Subcutaneous adipose tissue (tissue), 4 donors: ENCODE data around the gene PLEKHF1. TPM values are rescaled to one million over a fixed set of nuclear protein-coding genes. Genes with fewer than 3 reads are reported as not detected.

Experiments
- total RNA-seq, 4 donors: library from RNA; depleted of rRNA; stranded (reverse); fragments of >200 nt; gene quantifications; one replicate each; pipeline ENCODE4 v1.1.0, GENCODE V29; 2016
- TF ChIP-seq, protein P1 (sequence below): fragments of 450-650 bp; IDR thresholded peaks from one replicate; pipeline ENCODE4 v1.5.1; 2016; ENCODE audit warnings: low read depth, mild to moderate bottlenecking, control low read depth, antibody characterized with exemption, moderate library complexity

The PLEKHF1 gene
- total RNA-seq, 4 donors from 2014 or later = 18.1 to 51.6 (median 34.9) TPM

DNA sequence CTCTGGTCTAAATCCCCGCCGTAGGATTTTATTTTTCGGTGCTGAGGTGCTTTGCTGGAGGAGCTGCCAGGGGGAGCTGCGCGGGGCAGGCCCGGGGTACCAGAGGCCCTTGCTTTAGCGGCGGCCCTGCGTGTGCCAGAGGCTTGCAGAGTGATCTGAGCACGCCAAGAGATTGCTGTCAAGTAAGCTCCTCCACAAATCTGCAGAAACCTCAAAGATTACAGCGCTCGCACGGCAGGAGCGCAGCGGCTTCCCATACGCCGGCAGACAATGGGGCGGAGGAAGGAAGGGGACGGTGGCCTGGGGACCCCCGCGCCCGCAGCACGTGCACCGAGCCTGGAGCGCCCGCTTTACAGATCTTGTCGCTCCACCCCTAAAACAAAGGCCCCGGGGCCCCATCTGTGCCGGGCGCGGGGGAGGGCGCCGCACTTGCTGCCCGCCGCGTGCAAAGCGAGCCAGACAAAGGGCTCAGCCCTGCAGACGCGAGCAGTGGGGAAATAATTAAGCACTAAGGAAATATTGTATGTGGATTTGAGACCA lies 58.9 kb downstream of the PLEKHF1 start:
- TF ChIP-seq, protein P1, sequence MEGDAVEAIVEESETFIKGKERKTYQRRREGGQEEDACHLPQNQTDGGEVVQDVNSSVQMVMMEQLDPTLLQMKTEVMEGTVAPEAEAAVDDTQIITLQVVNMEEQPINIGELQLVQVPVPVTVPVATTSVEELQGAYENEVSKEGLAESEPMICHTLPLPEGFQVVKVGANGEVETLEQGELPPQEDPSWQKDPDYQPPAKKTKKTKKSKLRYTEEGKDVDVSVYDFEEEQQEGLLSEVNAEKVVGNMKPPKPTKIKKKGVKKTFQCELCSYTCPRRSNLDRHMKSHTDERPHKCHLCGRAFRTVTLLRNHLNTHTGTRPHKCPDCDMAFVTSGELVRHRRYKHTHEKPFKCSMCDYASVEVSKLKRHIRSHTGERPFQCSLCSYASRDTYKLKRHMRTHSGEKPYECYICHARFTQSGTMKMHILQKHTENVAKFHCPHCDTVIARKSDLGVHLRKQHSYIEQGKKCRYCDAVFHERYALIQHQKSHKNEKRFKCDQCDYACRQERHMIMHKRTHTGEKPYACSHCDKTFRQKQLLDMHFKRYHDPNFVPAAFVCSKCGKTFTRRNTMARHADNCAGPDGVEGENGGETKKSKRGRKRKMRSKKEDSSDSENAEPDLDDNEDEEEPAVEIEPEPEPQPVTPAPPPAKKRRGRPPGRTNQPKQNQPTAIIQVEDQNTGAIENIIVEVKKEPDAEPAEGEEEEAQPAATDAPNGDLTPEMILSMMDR = no peak

DNA sequence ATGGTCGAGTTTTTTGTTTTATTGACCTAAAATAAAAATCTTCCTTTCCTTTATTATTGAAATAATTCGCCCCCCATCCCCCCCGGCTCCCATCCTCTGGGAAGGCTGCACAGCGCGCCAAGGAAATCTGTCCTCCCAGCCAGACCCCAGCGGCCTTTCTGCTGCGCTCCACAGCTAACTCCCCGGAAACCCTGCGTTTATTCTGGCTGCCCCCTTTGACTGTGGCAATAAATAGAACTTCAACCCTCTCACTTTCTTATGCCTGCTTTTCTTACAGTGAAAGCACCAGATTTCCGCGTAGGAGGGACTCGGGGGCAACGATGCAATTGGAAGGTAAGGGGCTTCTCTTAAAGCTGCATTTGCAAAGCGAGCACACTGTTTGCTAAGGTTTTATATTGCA lies 59.5 kb downstream of the PLEKHF1 start:
- TF ChIP-seq, protein P1 = no peak

Other genes with a start within 250 kb of the PLEKHF1 start
- not detected for gene VSTM2B, start 139.5 kb upstream of the PLEKHF1 start, total RNA-seq
- 10 to 100 TPM; 44.4 to 72.7 (median 65.1) TPM for gene POP4, start 59.2 kb upstream of the PLEKHF1 start, total RNA-seq
- 100 to 1,000 TPM; 118 to 324 (median 167) TPM for gene C19orf12, start 49.8 kb downstream of the PLEKHF1 start, total RNA-seq
- 1 to 10 TPM; 1.1 to 2.7 (median 2.1) TPM for gene CCNE1, start 146.5 kb downstream of the PLEKHF1 start, total RNA-seq